CD14-positive monocyte (primary cell): ENCODE measurements around the gene NXPH3. TPM values are rescaled to one million over a fixed set of nuclear protein-coding genes. Genes with fewer than 3 reads are reported as not detected.

Experiments
- DNase-seq, 3 donors: peaks; one replicate each; pipeline ENCODE4 v3.0.0-alpha.2; 2011 to 2022
- H2AFZ ChIP-seq: 2 replicates; pipeline ENCODE4 v1.6.0; 2012; ENCODE audit warnings: mild to moderate bottlenecking, low read depth, low read length, inconsistent platforms; ENCODE audit not compliant: insufficient read depth, poor library complexity, severe bottlenecking
- H3K27ac ChIP-seq, 2 donors: 1 replicate in 1 of 2; 2 replicates in 1 of 2; pipeline ENCODE4 v1.5.1; 2012 to 2013; ENCODE audit warnings: low read length in 2 of 2, control low read depth in 1 of 2, inconsistent platforms in 1 of 2, low read depth in 1 of 2, mild to moderate bottlenecking in 1 of 2
- H3K27me3 ChIP-seq, 2 donors: one replicate each; pipeline versions ENCODE4 v1.6.0 to v1.6.1; 2011 to 2013; ENCODE audit warnings: low read length in 2 of 2; ENCODE audit not compliant: control insufficient read depth in 2 of 2, insufficient read depth in 2 of 2
- H3K36me3 ChIP-seq, 2 donors: replicated peaks in 1 of 2; 1 replicate in 1 of 2; 2 replicates in 1 of 2; pipeline versions ENCODE4 v1.5.1 to v1.6.1; 2012 to 2013; ENCODE audit warnings: low read length in 2 of 2, control low read depth in 1 of 2, inconsistent platforms in 1 of 2, mild to moderate bottlenecking in 1 of 2; ENCODE audit not compliant: insufficient read depth in 2 of 2, control insufficient read depth in 1 of 2
- H3K4me1 ChIP-seq, 2 donors: 1 replicate in 1 of 2; 2 replicates in 1 of 2; pipeline versions ENCODE4 v1.5.1 to v1.6.1; 2012 to 2013; ENCODE audit warnings: low read length in 2 of 2, control low read depth in 1 of 2, inconsistent platforms in 1 of 2, mild to moderate bottlenecking in 1 of 2, moderate library complexity in 1 of 2; ENCODE audit not compliant: insufficient read depth in 2 of 2, control insufficient read depth in 1 of 2
- H3K4me2 ChIP-seq: replicated peaks from 2 replicates; pipeline ENCODE3; 2012; ENCODE audit warnings: low read length, moderate library complexity, mild to moderate bottlenecking; ENCODE audit not compliant: poor library complexity, severe bottlenecking; ENCODE audit errors: extremely low read depth
- H3K4me3 ChIP-seq, 3 experiments: fragments of 200-600 bp in 1 of 3; sonication (generic) in 1 of 3; replicated peaks in 1 of 3; 1 replicate in 2 of 3; 2 replicates in 1 of 3; pipeline ENCODE4 v1.5.1; 2011 to 2013; ENCODE audit warnings: low read length in 3 of 3, mild to moderate bottlenecking in 3 of 3, control low read depth in 2 of 3, low read depth in 2 of 3, inconsistent platforms in 1 of 3, moderate library complexity in 1 of 3
- H3K79me2 ChIP-seq: 2 replicates; pipeline ENCODE4 v1.6.0; 2012; ENCODE audit warnings: mild to moderate bottlenecking, control low read depth, inconsistent platforms, low read length, moderate library complexity; ENCODE audit not compliant: insufficient read depth
- H3K9ac ChIP-seq: 2 replicates; pipeline ENCODE4 v1.6.0; 2017; ENCODE audit warnings: low read length, mild to moderate bottlenecking; ENCODE audit not compliant: insufficient read depth, poor library complexity, severe bottlenecking
- H3K9me3 ChIP-seq, 2 donors: replicated peaks in 1 of 2; 1 replicate in 1 of 2; 2 replicates in 1 of 2; pipeline versions ENCODE4 v1.5.1 to v1.6.1; 2012 to 2013; ENCODE audit warnings: low read length in 2 of 2, control low read depth in 1 of 2; ENCODE audit not compliant: control insufficient read depth in 1 of 2, insufficient read depth in 1 of 2
- H4K20me1 ChIP-seq: 2 replicates; pipeline ENCODE4 v1.6.0; 2012; ENCODE audit warnings: mild to moderate bottlenecking, low read length, control low read depth, moderate library complexity; ENCODE audit not compliant: insufficient read depth
- H3K27ac Mint-ChIP-seq, 7 donors: one replicate each; pipeline ENCODE4 v1.8.0; 2020; ENCODE audit warnings: mild to moderate bottlenecking in 7 of 7, mixed read lengths in 7 of 7, moderate library complexity in 6 of 7, inconsistent platforms in 2 of 7
- H3K27me3 Mint-ChIP-seq, 3 donors: one replicate each; pipeline ENCODE4 v1.8.0; 2021 to 2022; ENCODE audit warnings: low read depth in 3 of 3, mild to moderate bottlenecking in 3 of 3, mixed read lengths in 3 of 3, moderate library complexity in 3 of 3, inconsistent platforms in 1 of 3
- H3K36me3 Mint-ChIP-seq, 2 donors: one replicate each; pipeline ENCODE4 v1.8.0; 2020; ENCODE audit warnings: mixed read lengths in 2 of 2, inconsistent platforms in 1 of 2, mild to moderate bottlenecking in 1 of 2
- H3K4me1 Mint-ChIP-seq: one replicate; pipeline ENCODE4 v1.8.0; 2020; ENCODE audit warnings: mild to moderate bottlenecking, mixed read lengths
- H3K4me3 Mint-ChIP-seq, 2 donors: one replicate each; pipeline ENCODE4 v1.8.0; 2020; ENCODE audit warnings: mild to moderate bottlenecking in 2 of 2, mixed read lengths in 2 of 2, moderate library complexity in 1 of 2
- H3K9me3 Mint-ChIP-seq, 7 donors: one replicate each; pipeline ENCODE4 v1.8.0; 2020 to 2022; ENCODE audit warnings: mixed read lengths in 7 of 7, mild to moderate bottlenecking in 6 of 7, moderate library complexity in 6 of 7, inconsistent platforms in 2 of 7
- WGBS: methylation state at CpG from one replicate; pipeline ENCODE4 v1.1.5; 2013; ENCODE audit warnings: missing lambda C conversion rate; ENCODE audit not compliant: insufficient coverage; 5-methylcytosine and 5-hydroxymethylcytosine counted together
- intact Hi-C, 2 donors: fragments of 100-400 bp; cut with micrococcal nuclease; formaldehyde crosslinking; loops; one replicate each; pipeline versions ENCODE4 v1.15.0 to v1.15.1; 2023
- polyA plus RNA-seq, 3 donors: library from polyadenylated mRNA; depleted of rRNA in 1 of 3; unstranded in 2 of 3; stranded (reverse) in 1 of 3; fragments of 300-500 nt in 2 of 3; fragments of >200 nt in 1 of 3; fragmentation: Illumina TruSeq in 2 of 3; gene quantifications; 1 replicate in 2 of 3; 2 replicates in 1 of 3; pipeline ENCODE4 v1.2.3, GENCODE V29; 2012 to 2021
- TF ChIP-seq, protein P1 (sequence below): fragments of 200-600 bp; IDR thresholded peaks from one replicate; pipeline ENCODE4 v1.8.0; 2022; ENCODE audit warnings: antibody characterized with exemption, mild to moderate bottlenecking

Gene NXPH3
- polyA plus RNA-seq, 3 donors, result not detected

DNA sequence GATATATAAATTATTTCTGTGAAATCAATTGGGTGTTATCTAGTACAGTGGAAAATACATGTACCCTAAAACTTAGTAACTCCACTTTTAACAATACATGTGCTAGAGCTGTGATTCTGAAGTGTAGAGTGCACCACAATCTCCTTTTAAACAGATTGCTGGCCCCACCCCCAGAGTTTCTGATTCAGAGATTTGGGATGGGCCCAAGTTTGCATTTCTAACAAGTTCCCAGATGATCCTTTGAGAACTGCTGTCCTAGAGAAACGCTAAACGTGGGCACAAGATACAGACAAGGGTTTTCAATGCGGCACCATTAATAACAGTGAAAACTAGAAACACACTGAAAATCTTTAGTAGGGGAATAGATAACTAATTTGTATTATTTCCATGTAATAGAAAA is 49.2 kb downstream of the NXPH3 start:
- no peaks in the 10 kb centered on the region for H3K4me1 Mint-ChIP-seq
- intact Hi-C loops, result no loop called here

DNA sequence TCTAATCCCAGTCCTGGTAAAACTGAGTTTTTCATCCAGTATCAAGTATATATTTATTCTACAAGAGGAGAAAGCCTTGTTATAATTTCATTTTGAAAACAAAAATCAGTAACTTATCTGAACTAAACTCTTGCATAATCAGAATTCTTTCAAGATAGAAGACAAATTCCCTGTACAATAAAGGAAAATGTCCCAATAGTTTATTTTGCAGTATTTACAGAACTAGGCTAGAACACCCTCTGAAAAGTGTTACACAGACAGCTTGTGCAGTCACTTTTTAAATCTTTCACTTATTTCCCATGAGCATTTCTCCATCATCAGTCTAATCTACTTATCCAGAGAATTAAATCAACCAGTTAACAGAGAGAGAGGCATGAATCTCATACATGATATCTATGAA is 53.8 kb downstream of the NXPH3 start:
- peaks cover 14 to 34% of the 10 kb centered on the region in 2 donors for H3K36me3 Mint-ChIP-seq
- no peak for DNase-seq
- intact Hi-C loops, result no loop called here
- Histone ChIP-seq H3K4me3 (no peak overlapping the region), H3K9ac (no peak overlapping the region), H3K27me3 (no peaks in the 10 kb centered on the region), H3K36me3 (peaks cover 4 to 27% of the 10 kb centered on the region in 2 donors), H3K79me2 (peaks cover 82% of the 10 kb centered on the region), H4K20me1 (peaks cover 100% of the 10 kb centered on the region), H3K4me2 (no peak overlapping the region), H3K9me3 (no peaks in the 10 kb centered on the region), H3K27ac (no peak overlapping the region), H2AFZ (no peak overlapping the region), H3K4me1 (no peaks in the 10 kb centered on the region)
- H3K4me1 Mint-ChIP-seq, result peaks cover 6% of the 10 kb centered on the region
- H3K27ac Mint-ChIP-seq, result no peak overlapping the region
- no peaks in the 10 kb centered on the region for H3K9me3 Mint-ChIP-seq
- TF ChIP-seq, protein P1, sequence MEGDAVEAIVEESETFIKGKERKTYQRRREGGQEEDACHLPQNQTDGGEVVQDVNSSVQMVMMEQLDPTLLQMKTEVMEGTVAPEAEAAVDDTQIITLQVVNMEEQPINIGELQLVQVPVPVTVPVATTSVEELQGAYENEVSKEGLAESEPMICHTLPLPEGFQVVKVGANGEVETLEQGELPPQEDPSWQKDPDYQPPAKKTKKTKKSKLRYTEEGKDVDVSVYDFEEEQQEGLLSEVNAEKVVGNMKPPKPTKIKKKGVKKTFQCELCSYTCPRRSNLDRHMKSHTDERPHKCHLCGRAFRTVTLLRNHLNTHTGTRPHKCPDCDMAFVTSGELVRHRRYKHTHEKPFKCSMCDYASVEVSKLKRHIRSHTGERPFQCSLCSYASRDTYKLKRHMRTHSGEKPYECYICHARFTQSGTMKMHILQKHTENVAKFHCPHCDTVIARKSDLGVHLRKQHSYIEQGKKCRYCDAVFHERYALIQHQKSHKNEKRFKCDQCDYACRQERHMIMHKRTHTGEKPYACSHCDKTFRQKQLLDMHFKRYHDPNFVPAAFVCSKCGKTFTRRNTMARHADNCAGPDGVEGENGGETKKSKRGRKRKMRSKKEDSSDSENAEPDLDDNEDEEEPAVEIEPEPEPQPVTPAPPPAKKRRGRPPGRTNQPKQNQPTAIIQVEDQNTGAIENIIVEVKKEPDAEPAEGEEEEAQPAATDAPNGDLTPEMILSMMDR, result no peak
- H3K4me3 Mint-ChIP-seq, result no peak overlapping the region
- H3K27me3 Mint-ChIP-seq, result peaks cover 0 to 1% (median 0%) of the 10 kb centered on the region in 3 donors

More for the DNA sequence above, 49.2 kb downstream of the NXPH3 start:
- no peak overlapping the region for H3K4me3 ChIP-seq
- peaks cover 29 to 57% of the 10 kb centered on the region in 2 donors for H3K36me3 ChIP-seq
- TF ChIP-seq, protein P1, result no peak
- H3K27me3 Mint-ChIP-seq, result no peaks in the 10 kb centered on the region
- H3K27ac ChIP-seq, result no peak overlapping the region
- H2AFZ ChIP-seq, result no peak overlapping the region
- H3K27me3 ChIP-seq, result no peaks in the 10 kb centered on the region
- peaks cover 90% of the 10 kb centered on the region for H4K20me1 ChIP-seq
- H3K79me2 ChIP-seq, result peaks cover 44% of the 10 kb centered on the region
- H3K36me3 Mint-ChIP-seq, result peaks cover 39 to 49% of the 10 kb centered on the region in 2 donors
- no CpG with 5 or more reads among the region's 3 CpGs for WGBS
- no peak overlapping the region for H3K4me2 ChIP-seq
- no peaks in the 10 kb centered on the region for H3K9me3 ChIP-seq
- no peaks in the 10 kb centered on the region for H3K4me1 ChIP-seq
- no peak overlapping the region for H3K9ac ChIP-seq
- H3K4me3 Mint-ChIP-seq, result no peak overlapping the region
- no peaks in the 10 kb centered on the region for H3K9me3 Mint-ChIP-seq
- H3K27ac Mint-ChIP-seq, result no peak overlapping the region
- DNase-seq, result no peak
